Testis (tissue), 2 donors: ENCODE measurements around the gene RUNDC3A.

ENCODE experiments used
- POLR2A ChIP-seq: fragments of 450-650 bp; IDR thresholded peaks from one replicate; pipeline ENCODE4 v1.6.1; 2017; ENCODE audit warnings: antibody characterized with exemption, mild to moderate bottlenecking, moderate library complexity
- TF ChIP-seq, protein P1 (sequence below), 3 experiments: fragments of 450-650 bp in 2 of 3; fragments of 200-600 bp in 1 of 3; sonication (generic) in 1 of 3; IDR thresholded peaks; one replicate each; pipeline ENCODE4 v1.5.1; 2016 to 2019; ENCODE audit warnings: antibody characterized with exemption in 3 of 3, mild to moderate bottlenecking in 2 of 3, moderate library complexity in 1 of 3

DNA sequence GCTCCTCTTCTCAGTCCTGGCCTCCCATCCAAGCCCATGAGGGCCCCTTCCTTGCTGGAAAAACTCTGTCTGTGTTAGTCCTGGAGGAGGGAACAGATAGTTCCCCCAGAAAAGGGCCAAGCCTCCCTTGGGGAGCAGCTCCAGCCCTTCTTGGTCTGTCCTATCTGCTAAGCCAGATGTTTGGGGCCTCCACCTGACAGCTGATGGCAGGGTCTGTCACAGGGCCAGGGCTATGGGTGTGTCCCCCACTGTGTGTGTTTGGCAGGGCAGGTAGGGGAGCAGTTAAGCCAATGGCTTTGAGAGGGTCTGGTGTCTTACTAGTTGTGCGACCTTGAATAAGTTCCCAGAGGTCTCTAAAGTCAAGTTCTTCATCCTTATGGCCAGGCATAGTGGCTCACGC lies 26.8 kb upstream of the RUNDC3A start:
- TF ChIP-seq, protein P1, sequence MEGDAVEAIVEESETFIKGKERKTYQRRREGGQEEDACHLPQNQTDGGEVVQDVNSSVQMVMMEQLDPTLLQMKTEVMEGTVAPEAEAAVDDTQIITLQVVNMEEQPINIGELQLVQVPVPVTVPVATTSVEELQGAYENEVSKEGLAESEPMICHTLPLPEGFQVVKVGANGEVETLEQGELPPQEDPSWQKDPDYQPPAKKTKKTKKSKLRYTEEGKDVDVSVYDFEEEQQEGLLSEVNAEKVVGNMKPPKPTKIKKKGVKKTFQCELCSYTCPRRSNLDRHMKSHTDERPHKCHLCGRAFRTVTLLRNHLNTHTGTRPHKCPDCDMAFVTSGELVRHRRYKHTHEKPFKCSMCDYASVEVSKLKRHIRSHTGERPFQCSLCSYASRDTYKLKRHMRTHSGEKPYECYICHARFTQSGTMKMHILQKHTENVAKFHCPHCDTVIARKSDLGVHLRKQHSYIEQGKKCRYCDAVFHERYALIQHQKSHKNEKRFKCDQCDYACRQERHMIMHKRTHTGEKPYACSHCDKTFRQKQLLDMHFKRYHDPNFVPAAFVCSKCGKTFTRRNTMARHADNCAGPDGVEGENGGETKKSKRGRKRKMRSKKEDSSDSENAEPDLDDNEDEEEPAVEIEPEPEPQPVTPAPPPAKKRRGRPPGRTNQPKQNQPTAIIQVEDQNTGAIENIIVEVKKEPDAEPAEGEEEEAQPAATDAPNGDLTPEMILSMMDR (IDR thresholded peaks at IDR 0.05) = no peak
- TF ChIP-seq POLR2A = no peak
